CD4-positive, alpha-beta T cell (primary cell): Measurements from ENCODE around the gene LEP. TPM values are rescaled to one million over a fixed set of nuclear protein-coding genes. Genes with fewer than 3 reads are reported as not detected.

ENCODE experiments used
- ATAC-seq: fragments of 200-7000 bp; cut with Tn5 transposase; one replicate; pipeline ENCODE4 v1.10.0; 2022; ENCODE audit warnings: mild to moderate bottlenecking; ENCODE audit not compliant: poor library complexity
- CTCF ChIA-PET: fragments of 350-600 bp; sonication (Branson Sonifier 250); formaldehyde crosslinking; loops from one replicate; lab custom pipeline; 2021; ENCODE audit warnings: antibody characterized with exemption, inconsistent platforms; lab: Charles Lee
- POLR2A ChIA-PET: fragments of 350-600 bp; sonication (Branson Sonifier 250); formaldehyde crosslinking; loops from one replicate; lab custom pipeline; 2021; ENCODE audit warnings: antibody characterized with exemption, inconsistent platforms; lab: Charles Lee
- DNase-seq, 14 experiments: peaks; one replicate each; pipeline ENCODE4 v3.0.0-alpha.2; 2013 to 2020; ENCODE audit warnings: mixed read lengths in 2 of 14
- H3K27ac ChIP-seq, 2 donors: one replicate each; pipeline versions ENCODE4 v1.5.1 to v1.7.0; 2013; ENCODE audit warnings: low read length in 2 of 2, low read depth in 1 of 2, mild to moderate bottlenecking in 1 of 2
- H3K27me3 ChIP-seq, 2 experiments: 1 replicate in 1 of 2; 2 replicates in 1 of 2; pipeline versions ENCODE4 v1.6.1 to v1.7.0; 2013; ENCODE audit warnings: low read length in 2 of 2, control low read depth in 1 of 2, mild to moderate bottlenecking in 1 of 2, moderate library complexity in 1 of 2; ENCODE audit not compliant: insufficient read depth in 2 of 2, control insufficient read depth in 1 of 2
- H3K36me3 ChIP-seq: one replicate; pipeline ENCODE4 v1.6.1; 2013; ENCODE audit warnings: low read length, control low read depth; ENCODE audit not compliant: insufficient read depth
- H3K4me1 ChIP-seq: one replicate; pipeline ENCODE4 v1.6.1; 2013; ENCODE audit warnings: low read length, control low read depth; ENCODE audit not compliant: insufficient read depth
- H3K4me3 ChIP-seq: one replicate; pipeline ENCODE4 v1.5.1; 2013; ENCODE audit warnings: mild to moderate bottlenecking, low read length, moderate library complexity
- H3K9me3 ChIP-seq, 2 experiments: 1 replicate in 1 of 2; 2 replicates in 1 of 2; pipeline versions ENCODE4 v1.6.1 to v1.7.0; 2013; ENCODE audit warnings: low read length in 2 of 2, mild to moderate bottlenecking in 2 of 2, control low read depth in 1 of 2, moderate library complexity in 1 of 2; ENCODE audit not compliant: control insufficient read depth in 1 of 2, insufficient read depth in 1 of 2
- H3K27ac Mint-ChIP-seq: one replicate; pipeline ENCODE4 v1.8.0; 2020; ENCODE audit warnings: mixed read lengths
- H3K27me3 Mint-ChIP-seq: one replicate; pipeline ENCODE4 v1.8.0; 2021; ENCODE audit warnings: mixed read lengths
- H3K36me3 Mint-ChIP-seq: one replicate; pipeline ENCODE4 v1.8.0; 2021; ENCODE audit warnings: low read depth, mixed read lengths
- H3K4me1 Mint-ChIP-seq: one replicate; pipeline ENCODE4 v1.8.0; 2021; ENCODE audit warnings: low read depth, mixed read lengths
- H3K4me3 Mint-ChIP-seq: one replicate; pipeline ENCODE4 v1.8.0; 2020; ENCODE audit warnings: mild to moderate bottlenecking, mixed read lengths
- H3K9me3 Mint-ChIP-seq: one replicate; pipeline ENCODE4 v1.8.0; 2020; ENCODE audit warnings: mixed read lengths
- intact Hi-C, 2 experiments: fragments of 100-400 bp; cut with DNase I in 1 of 2; cut with micrococcal nuclease in 1 of 2; formaldehyde crosslinking; loops; one replicate each; pipeline versions ENCODE4 v1.15.1 to v1.9.0; 2023 to 2025; cut with DNase I, micrococcal nuclease
- microRNA-seq: library from miRNA; unstranded; fragments of <30 nt; microRNA quantifications from one replicate; pipeline ENCODE4 v1.2.0, GENCODE V29; 2021; ENCODE audit warnings: borderline microRNAs expressed, borderline replicate concordance
- total RNA-seq, 174 experiments: library from RNA in 2 of 174; stranded (reverse) in 2 of 174; gene quantifications; one replicate each; pipeline ENCODE4 v1.2.3 and lab custom pipeline; 2021 to 2026
- TF ChIP-seq, protein P1 (sequence below): fragments of 200-600 bp; IDR thresholded peaks from one replicate; pipeline ENCODE4 v1.8.0; 2022; ENCODE audit warnings: antibody characterized with exemption, mild to moderate bottlenecking

LEP gene
- total RNA-seq, 2 experiments from 2014 or later, result not detected

DNA sequence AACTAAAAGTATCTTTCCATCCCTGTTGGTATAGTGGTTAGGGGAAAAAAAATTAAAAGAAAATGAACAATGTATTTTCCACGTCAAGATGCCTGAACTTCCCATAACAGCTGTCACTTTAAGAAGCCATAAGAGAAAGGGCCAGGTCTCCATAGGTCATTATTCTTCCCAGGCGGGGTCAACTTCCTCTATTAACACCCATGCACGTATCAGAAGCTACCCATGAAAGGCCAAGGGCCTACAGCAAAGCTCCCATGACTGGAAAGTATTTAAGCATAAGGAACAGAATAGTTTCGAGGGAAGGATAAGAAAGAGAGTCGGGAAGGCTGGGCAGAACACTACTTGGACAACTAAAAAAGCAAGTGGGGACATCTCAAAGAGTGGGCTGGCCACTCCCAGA lies 62.6 kb downstream of the LEP start:
- TF ChIP-seq, protein P1, sequence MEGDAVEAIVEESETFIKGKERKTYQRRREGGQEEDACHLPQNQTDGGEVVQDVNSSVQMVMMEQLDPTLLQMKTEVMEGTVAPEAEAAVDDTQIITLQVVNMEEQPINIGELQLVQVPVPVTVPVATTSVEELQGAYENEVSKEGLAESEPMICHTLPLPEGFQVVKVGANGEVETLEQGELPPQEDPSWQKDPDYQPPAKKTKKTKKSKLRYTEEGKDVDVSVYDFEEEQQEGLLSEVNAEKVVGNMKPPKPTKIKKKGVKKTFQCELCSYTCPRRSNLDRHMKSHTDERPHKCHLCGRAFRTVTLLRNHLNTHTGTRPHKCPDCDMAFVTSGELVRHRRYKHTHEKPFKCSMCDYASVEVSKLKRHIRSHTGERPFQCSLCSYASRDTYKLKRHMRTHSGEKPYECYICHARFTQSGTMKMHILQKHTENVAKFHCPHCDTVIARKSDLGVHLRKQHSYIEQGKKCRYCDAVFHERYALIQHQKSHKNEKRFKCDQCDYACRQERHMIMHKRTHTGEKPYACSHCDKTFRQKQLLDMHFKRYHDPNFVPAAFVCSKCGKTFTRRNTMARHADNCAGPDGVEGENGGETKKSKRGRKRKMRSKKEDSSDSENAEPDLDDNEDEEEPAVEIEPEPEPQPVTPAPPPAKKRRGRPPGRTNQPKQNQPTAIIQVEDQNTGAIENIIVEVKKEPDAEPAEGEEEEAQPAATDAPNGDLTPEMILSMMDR, result no peak
- Mint-ChIP-seq H3K27me3 (no peaks in the 10 kb centered on the region), H3K4me1 (no peaks in the 10 kb centered on the region), H3K9me3 (no peaks in the 10 kb centered on the region), H3K4me3 (no peak overlapping the region), H3K36me3 (peaks cover 68% of the 10 kb centered on the region), H3K27ac (no peak overlapping the region)
- H3K36me3 ChIP-seq, result peaks cover 42% of the 10 kb centered on the region
- H3K27me3 ChIP-seq, result no peaks in the 10 kb centered on the region
- no peak overlapping the region for H3K4me3 ChIP-seq
- no peak overlapping the region for H3K27ac ChIP-seq
- ATAC-seq (no peak), DNase-seq (no peak)
- no peaks in the 10 kb centered on the region for H3K9me3 ChIP-seq
- intact Hi-C loops, result no loop called here
- H3K4me1 ChIP-seq, result no peaks in the 10 kb centered on the region
- ChIA-PET CTCF (no interaction called here), POLR2A (no interaction called here)

DNA sequence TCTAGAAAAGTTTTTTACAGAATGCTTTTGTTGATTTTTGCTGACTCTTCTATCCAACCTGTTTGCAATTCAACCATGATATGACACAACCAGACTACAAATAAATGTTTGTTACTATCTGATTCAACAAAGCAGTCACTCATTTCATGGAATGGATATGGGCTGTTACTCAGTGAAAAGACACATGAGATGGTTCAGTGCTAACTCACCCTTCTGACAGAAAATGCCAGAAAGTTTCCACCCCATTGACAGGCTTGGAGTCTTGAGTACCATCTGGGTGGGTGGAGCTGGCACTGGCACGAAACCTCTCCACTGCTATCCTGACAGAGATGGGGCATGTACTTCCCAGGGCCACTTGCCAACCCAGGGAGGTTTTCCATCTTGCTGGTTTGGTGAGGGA lies 63.1 kb downstream of the LEP start:
- TF ChIP-seq, protein P1, result no peak
- Histone ChIP-seq H3K36me3 (peaks cover 45% of the 10 kb centered on the region), H3K27ac (no peak overlapping the region), H3K4me3 (no peak overlapping the region), H3K4me1 (no peaks in the 10 kb centered on the region), H3K27me3 (no peaks in the 10 kb centered on the region), H3K9me3 (no peaks in the 10 kb centered on the region)
- Mint-ChIP-seq H3K27ac (no peak overlapping the region), H3K4me1 (no peaks in the 10 kb centered on the region), H3K4me3 (no peak overlapping the region), H3K27me3 (no peaks in the 10 kb centered on the region), H3K36me3 (peaks cover 73% of the 10 kb centered on the region), H3K9me3 (no peaks in the 10 kb centered on the region)
- POLR2A ChIA-PET, result no interaction called here
- intact Hi-C loops, result no loop called here
- ATAC-seq (no peak), DNase-seq (no peak)
- CTCF ChIA-PET, result no interaction called here

DNA sequence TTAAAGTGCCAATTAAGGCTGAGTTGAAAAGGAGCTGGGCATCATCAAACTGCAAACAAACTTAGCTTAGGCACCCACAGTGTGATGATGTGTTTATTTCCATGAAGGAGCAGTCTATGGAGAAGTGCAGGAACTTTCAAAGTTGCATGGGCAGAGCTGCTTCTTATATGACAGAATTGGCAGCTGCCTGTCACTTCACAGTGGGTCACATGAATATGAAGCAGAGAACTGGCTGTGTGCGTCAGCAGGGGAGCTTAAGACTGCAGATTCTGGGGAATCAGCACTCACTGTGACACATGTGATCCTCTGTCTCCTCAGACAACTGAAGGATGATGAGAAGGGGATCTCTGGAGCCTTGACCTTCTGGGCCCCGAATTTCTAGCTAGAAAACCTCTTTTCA lies 66.0 kb downstream of the LEP start:
- Histone ChIP-seq H3K4me1 (no peaks in the 10 kb centered on the region), H3K9me3 (no peaks in the 10 kb centered on the region), H3K4me3 (no peak overlapping the region), H3K27ac (no peak overlapping the region), H3K27me3 (no peaks in the 10 kb centered on the region), H3K36me3 (peaks cover 71% of the 10 kb centered on the region)
- H3K9me3 Mint-ChIP-seq, result no peaks in the 10 kb centered on the region
- H3K27me3 Mint-ChIP-seq, result no peaks in the 10 kb centered on the region
- H3K36me3 Mint-ChIP-seq, result peaks cover 88% of the 10 kb centered on the region
- intact Hi-C loops, result no loop called here
- H3K4me1 Mint-ChIP-seq, result no peaks in the 10 kb centered on the region
- no peak for ATAC-seq
- POLR2A ChIA-PET, result no interaction called here
- TF ChIP-seq, protein P1, result no peak
- H3K4me3 Mint-ChIP-seq, result no peak overlapping the region
- CTCF ChIA-PET, result no interaction called here
- DNase-seq, result no peak
- H3K27ac Mint-ChIP-seq, result no peak overlapping the region

Small RNAs within 50 kb of the gene (microRNA-seq; reads per million reads assigned to microRNA genes)
- not detected for gene MIR129-1

Other genes with a start within 250 kb of the LEP start
- gene LRRC4, start 209.8 kb upstream of the LEP start, total RNA-seq, result 1 to 10 TPM; 1.1 to 1.6 TPM
- 10 to 100 TPM; 10.1 to 10.5 TPM for gene RBM28, start 102.6 kb downstream of the LEP start, total RNA-seq
- gene PRRT4, start 120.4 kb downstream of the LEP start, total RNA-seq, result under 1 TPM; 0.47 to 0.63 TPM
- 10 to 100 TPM; 26.5 to 27.0 TPM for gene IMPDH1, start 168.7 kb downstream of the LEP start, total RNA-seq
- gene HILPDA, start 214.6 kb downstream of the LEP start, total RNA-seq, result 1 to 10 TPM; 1.7 TPM
- 1 to 10 TPM; 7.1 to 8.2 TPM for gene METTL2B, start 235.5 kb downstream of the LEP start, total RNA-seq